HG03139 (cell line): ENCODE results near the gene PRDM13.
"Not testable (repeated sequence)": the region's sequence is repeated elsewhere in the genome, so short reads cannot be mapped to it uniquely, and the experiment has no call there.

Experiments used
- ATAC-seq: cut with Tn5 transposase; IDR thresholded peaks from one replicate; pipeline ENCODE4 v1.9.1; 2021; ENCODE audit not compliant: unreplicated experiment

The PRDM13 gene

GRCh38 chr6:99622044-99622443 is 15.4 kb downstream of the PRDM13 start:
- ATAC-seq, result not testable (repeated sequence)

GRCh38 chr6:99629293-99629692 is 22.7 kb downstream of the PRDM13 start:
- ATAC-seq, result no peak

- ATAC-seq, result no peak
These were observed 31.0 kb downstream of the PRDM13 start for GRCh38 chr6:99637629-99638028.

- not testable (repeated sequence) for ATAC-seq
These were observed 31.7 kb downstream of the PRDM13 start for GRCh38 chr6:99638358-99638757.

- no peak for ATAC-seq
These were observed 34.6 kb downstream of the PRDM13 start for GRCh38 chr6:99641270-99641669.

- ATAC-seq, result no peak
These were observed 39.4 kb downstream of the PRDM13 start for GRCh38 chr6:99645986-99646385.

GRCh38 chr6:99650091-99650571 is 43.5 kb downstream of the PRDM13 start:
- ATAC-seq, result not testable (repeated sequence)

- no peak for ATAC-seq
These were observed 53.6 kb downstream of the PRDM13 start for GRCh38 chr6:99660206-99660605.

GRCh38 chr6:99661870-99662269 is 55.2 kb downstream of the PRDM13 start:
- ATAC-seq, result no peak

- no peak for ATAC-seq
These were observed 56.0 kb downstream of the PRDM13 start for GRCh38 chr6:99662616-99663015.
